B cell (primary cell): ENCODE results near the gene MAN1B1. TPM values are rescaled to one million over a fixed set of nuclear protein-coding genes. Genes with fewer than 3 reads are reported as not detected.
A peak's percentile ranks its signal among the peaks of the same experiment; 100 is the strongest.

Experiments
- ATAC-seq: fragments of 200-7000 bp; cut with Tn5 transposase; one replicate; pipeline ENCODE4 v1.10.0; 2021; ENCODE audit warnings: low read depth, mild to moderate bottlenecking, moderate number of reproducible peaks, moderate library complexity
- CTCF ChIA-PET: fragments of 350-600 bp; sonication (Branson Sonifier 250); formaldehyde crosslinking; loops from one replicate; lab custom pipeline; 2021; ENCODE audit warnings: antibody characterized with exemption, inconsistent platforms; lab: Charles Lee
- POLR2A ChIA-PET: fragments of 350-600 bp; sonication (Branson Sonifier 250); formaldehyde crosslinking; loops from one replicate; lab custom pipeline; 2021; ENCODE audit warnings: antibody characterized with exemption; lab: Charles Lee
- DNase-seq: peaks from one replicate; pipeline ENCODE4 v3.0.0; 2013
- H2AFZ ChIP-seq: 2 replicates; pipeline ENCODE4 v1.6.1; 2012; ENCODE audit warnings: mild to moderate bottlenecking, low read depth, low read length; ENCODE audit not compliant: insufficient read depth, poor library complexity, severe bottlenecking
- H3K27ac ChIP-seq, 2 donors: 1 replicate in 1 of 2; 2 replicates in 1 of 2; pipeline ENCODE4 v1.5.1; 2012 to 2013; ENCODE audit warnings: low read length in 2 of 2, mild to moderate bottlenecking in 2 of 2, moderate library complexity in 1 of 2
- H3K27me3 ChIP-seq, 4 experiments: fragments of 200-600 bp in 1 of 4; sonication (generic) in 1 of 4; replicated peaks in 1 of 4; 1 replicate in 2 of 4; 2 replicates in 2 of 4; pipeline versions ENCODE4 v1.6.1 to v1.7.0; 2013 to 2016; ENCODE audit warnings: low read length in 3 of 4, mild to moderate bottlenecking in 2 of 4, mixed read lengths in 1 of 4, moderate library complexity in 1 of 4; ENCODE audit not compliant: insufficient read depth in 4 of 4, control insufficient read depth in 3 of 4; ENCODE audit errors: control extremely low read depth in 1 of 4
- H3K36me3 ChIP-seq, 2 experiments: replicated peaks in 1 of 2; 1 replicate in 1 of 2; 2 replicates in 1 of 2; pipeline versions ENCODE4 v1.6.1 to v1.7.1; 2013; ENCODE audit warnings: low read length in 1 of 2; ENCODE audit not compliant: insufficient read depth in 2 of 2, control insufficient read depth in 1 of 2; ENCODE audit errors: control extremely low read depth in 1 of 2, extremely low read depth in 1 of 2
- H3K4me1 ChIP-seq, 2 donors: fragments of 200-600 bp in 1 of 2; sonication (generic) in 1 of 2; 1 replicate in 1 of 2; 2 replicates in 1 of 2; pipeline versions ENCODE4 v1.5.1 to v1.6.1; 2013 to 2017; ENCODE audit warnings: low read length in 2 of 2; ENCODE audit not compliant: control insufficient read depth in 2 of 2, insufficient read depth in 2 of 2
- H3K4me2 ChIP-seq: replicated peaks from 2 replicates; pipeline ENCODE3; 2012; ENCODE audit warnings: mild to moderate bottlenecking, low read depth, low read length; ENCODE audit not compliant: poor library complexity, severe bottlenecking
- H3K4me3 ChIP-seq, 5 experiments: fragments of 200-600 bp in 1 of 5; sonication (generic) in 1 of 5; 1 replicate in 3 of 5; 2 replicates in 2 of 5; pipeline versions ENCODE4 v1.5.1 to v1.7.0; 2011 to 2016; ENCODE audit warnings: low read length in 4 of 5, mild to moderate bottlenecking in 4 of 5, low read depth in 2 of 5, control low read depth in 1 of 5, moderate library complexity in 1 of 5; ENCODE audit not compliant: insufficient read depth in 1 of 5; ENCODE audit errors: control extremely low read depth in 1 of 5, extremely low read depth in 1 of 5
- H3K79me2 ChIP-seq: fragments of 200-600 bp; sonication (generic); one replicate; pipeline ENCODE4 v1.6.0; 2016; ENCODE audit warnings: low read length; ENCODE audit not compliant: control insufficient read depth, insufficient read depth
- H3K9ac ChIP-seq: fragments of 200-600 bp; sonication (generic); 2 replicates; pipeline ENCODE4 v1.6.1; 2017; ENCODE audit warnings: mild to moderate bottlenecking, low read length, moderate library complexity
- H3K9me3 ChIP-seq, 3 donors: one replicate each; pipeline versions ENCODE4 v1.6.1 to v1.7.1; 2013; ENCODE audit warnings: low read length in 2 of 3; ENCODE audit not compliant: control insufficient read depth in 2 of 3, insufficient read depth in 1 of 3; ENCODE audit errors: control extremely low read depth in 1 of 3
- H4K20me1 ChIP-seq: 2 replicates; pipeline ENCODE4 v1.6.0; 2012; ENCODE audit warnings: mild to moderate bottlenecking, low read length; ENCODE audit not compliant: insufficient read depth, control insufficient read depth, poor library complexity, severe bottlenecking
- H3K27ac Mint-ChIP-seq: one replicate; pipeline ENCODE4 v1.8.0; 2021; ENCODE audit warnings: mixed read lengths
- H3K27me3 Mint-ChIP-seq: one replicate; pipeline ENCODE4 v1.8.0; 2021; ENCODE audit warnings: mixed read lengths
- H3K4me1 Mint-ChIP-seq: one replicate; pipeline ENCODE4 v1.8.0; 2021; ENCODE audit warnings: mixed read lengths
- H3K4me3 Mint-ChIP-seq: one replicate; pipeline ENCODE4 v1.8.0; 2021; ENCODE audit warnings: mixed read lengths
- H3K9me3 Mint-ChIP-seq: one replicate; pipeline ENCODE4 v1.8.0; 2022; ENCODE audit warnings: mixed read lengths; ENCODE audit not compliant: insufficient read depth
- CTCF ChIP-seq: fragments of 200-600 bp; IDR thresholded peaks from one replicate; pipeline ENCODE4 v1.8.0; 2022; ENCODE audit warnings: antibody characterized with exemption, mild to moderate bottlenecking
- EZH2 ChIP-seq: IDR thresholded peaks from 2 replicates; pipeline ENCODE4 v1.6.1; 2012; ENCODE audit warnings: borderline replicate concordance, low read depth, mild to moderate bottlenecking, moderate library complexity, low read length; ENCODE audit not compliant: insufficient read depth, poor library complexity, severe bottlenecking
- WGBS: methylation state at CpG from one replicate; pipeline ENCODE4 v1.1.5; 2013; ENCODE audit warnings: missing lambda C conversion rate; ENCODE audit not compliant: insufficient coverage; 5-methylcytosine and 5-hydroxymethylcytosine counted together
- intact Hi-C: fragments of 100-400 bp; cut with micrococcal nuclease; formaldehyde crosslinking; loops from one replicate; pipeline ENCODE4 v1.10.0; 2022
- polyA plus RNA-seq: library from polyadenylated mRNA; depleted of rRNA; stranded (reverse); fragments of >200 nt; gene quantifications from 2 replicates; pipeline ENCODE4 v1.2.3, GENCODE V29; 2012
- total RNA-seq, 2 donors: library from RNA; stranded (reverse); fragments of 120-200 nt in 1 of 2; gene quantifications; 1 replicate in 1 of 2; 2 replicates in 1 of 2; pipeline versions ENCODE4 v1.2.3 to v1.2.4, GENCODE V29; 2013 to 2022

The MAN1B1 gene
- total and polyA plus RNA-seq, 2 donors (not counting 1 experiment from before 2014, with no cell fraction given), result 47.0 to 68.4 TPM

- intact Hi-C loops, result loop anchor here (2.0 kb wide), 1 partner anchor 28 kb away; the partner anchor contains the start of gene MAN1B1
- Mint-ChIP-seq H3K27me3 (no peaks in the 10 kb centered on the region), H3K4me1 (peaks cover 20% of the 10 kb centered on the region), H3K4me3 (peak within 1 kb of the TSS; percentile 81), H3K9me3 (no peaks in the 10 kb centered on the region), H3K27ac (peak within 1 kb of the TSS; percentile 50)
- Histone ChIP-seq H3K79me2 (peaks cover 14% of the 10 kb centered on the region), H3K27me3 (no peaks in the 10 kb centered on the region), H4K20me1 (peaks cover 9% of the 10 kb centered on the region), H3K9ac (peak within 1 kb of the TSS; percentile 76), H3K27ac (peak within 1 kb of the TSS; percentile 55 to 83), H3K9me3 (no peaks in the 10 kb centered on the region), H2AFZ (peak within 1 kb of the TSS; percentile 91), H3K36me3 (peaks cover 0 to 28% of the 10 kb centered on the region in 2 experiments), H3K4me2 (peak within 1 kb of the TSS; percentile 100), H3K4me1 (peaks cover 17 to 28% of the 10 kb centered on the region in 2 donors), H3K4me3 (peak within 1 kb of the TSS; percentile 11 to 79 (median 60))
- CTCF ChIA-PET, result interaction anchor here (1.0 to 2.0 kb wide), 7 partner anchors 11 to 122 kb away, joined by 3 to 7 read pairs (median 3); partner anchors contain the start of genes RNF224 and SSNA1
- POLR2A ChIA-PET, result interaction anchor here (0.6 to 1.3 kb wide), 6 partner anchors 15 to 126 kb away, joined by 3 to 5 read pairs (median 3); partner anchors contain the start of genes ANAPC2, SSNA1 and TUBB4B
- TF ChIP-seq EZH2 (no peak), CTCF (no peak)
- ATAC-seq (peak; percentile 90), DNase-seq (peak; percentile 90)
- 5% methylated on average over 70 of the region's 70 CpGs for whole genome bisulfite sequencing
Observed at GRCh38 chr9:137114613-137115393, 28.0 kb downstream of the MAN1B1 start, which contains the start of gene DPP7. DPP7 (minus strand) TSS chr9:137114733; CDS start chr9:137114713, 20 bp downstream.
